K562 (cell line): ENCODE results near the gene BRF1.

ENCODE experiments used
- EHMT2 ChIP-seq: fragments of 450-650 bp; IDR thresholded peaks from 2 replicates; pipeline ENCODE4 v1.6.1; 2018; ENCODE audit warnings: antibody characterized with exemption
- EZH2 ChIP-seq: IDR thresholded peaks from 2 replicates; pipeline ENCODE4 v1.6.1; 2012; ENCODE audit warnings: low read depth, mild to moderate bottlenecking, inconsistent platforms, low read length, borderline replicate concordance
- POLR2A ChIP-seq: fragments of 450-650 bp; conservative IDR thresholded peaks from 2 replicates; pipeline ENCODE4 v1.6.1; 2016
- RBFOX2 ChIP-seq: fragments of 200-400 bp; formaldehyde crosslinking; IDR thresholded peaks from 2 replicates; pipeline ENCODE4 v1.6.1; 2017; ENCODE audit warnings: low read depth, mild to moderate bottlenecking, low read length, moderate library complexity
- ZBTB7A ChIP-seq: IDR thresholded peaks from 2 replicates; pipeline ENCODE4 v1.6.1; 2011; ENCODE audit warnings: low read depth, mild to moderate bottlenecking, low read length, moderate library complexity, borderline replicate concordance; ENCODE audit not compliant: control insufficient read depth
- TF ChIP-seq, protein P1 (sequence below), 3 experiments: IDR thresholded peaks in 2 of 3; conservative IDR thresholded peaks in 1 of 3; 2 replicates each; pipeline ENCODE4 v1.5.1; 2011 to 2012; ENCODE audit warnings: low read length in 3 of 3, mild to moderate bottlenecking in 3 of 3, control low read depth in 2 of 3, improper control_type of control experiment in 1 of 3, inconsistent platforms in 1 of 3, low read depth in 1 of 3, mixed read lengths in 1 of 3, moderate library complexity in 1 of 3; ENCODE audit not compliant: insufficient read depth in 2 of 3

DNA sequence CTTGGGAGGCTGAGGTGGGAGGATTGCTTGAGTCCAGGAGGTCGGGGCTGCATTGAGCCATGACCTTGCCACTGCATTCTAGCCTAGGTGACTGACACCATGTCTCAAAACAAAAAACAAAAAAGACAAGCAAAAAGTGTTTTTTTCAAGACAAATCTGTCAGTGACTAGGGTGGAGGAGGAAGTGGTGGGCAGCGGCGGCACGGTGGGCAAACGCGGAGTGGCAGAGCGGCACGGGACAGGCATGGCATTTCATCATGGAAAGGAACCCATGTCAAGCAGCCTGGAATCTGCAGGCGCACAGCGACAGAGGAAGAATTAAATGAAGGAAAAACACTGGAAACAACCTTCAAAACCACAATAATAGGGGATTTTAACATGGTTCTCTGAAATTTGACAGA is 56.5 kb downstream of the BRF1 start:
- TF ChIP-seq POLR2A (no peak), EHMT2 (no peak), EZH2 (no peak), RBFOX2 (no peak), ZBTB7A (no peak)
- TF ChIP-seq, protein P1, sequence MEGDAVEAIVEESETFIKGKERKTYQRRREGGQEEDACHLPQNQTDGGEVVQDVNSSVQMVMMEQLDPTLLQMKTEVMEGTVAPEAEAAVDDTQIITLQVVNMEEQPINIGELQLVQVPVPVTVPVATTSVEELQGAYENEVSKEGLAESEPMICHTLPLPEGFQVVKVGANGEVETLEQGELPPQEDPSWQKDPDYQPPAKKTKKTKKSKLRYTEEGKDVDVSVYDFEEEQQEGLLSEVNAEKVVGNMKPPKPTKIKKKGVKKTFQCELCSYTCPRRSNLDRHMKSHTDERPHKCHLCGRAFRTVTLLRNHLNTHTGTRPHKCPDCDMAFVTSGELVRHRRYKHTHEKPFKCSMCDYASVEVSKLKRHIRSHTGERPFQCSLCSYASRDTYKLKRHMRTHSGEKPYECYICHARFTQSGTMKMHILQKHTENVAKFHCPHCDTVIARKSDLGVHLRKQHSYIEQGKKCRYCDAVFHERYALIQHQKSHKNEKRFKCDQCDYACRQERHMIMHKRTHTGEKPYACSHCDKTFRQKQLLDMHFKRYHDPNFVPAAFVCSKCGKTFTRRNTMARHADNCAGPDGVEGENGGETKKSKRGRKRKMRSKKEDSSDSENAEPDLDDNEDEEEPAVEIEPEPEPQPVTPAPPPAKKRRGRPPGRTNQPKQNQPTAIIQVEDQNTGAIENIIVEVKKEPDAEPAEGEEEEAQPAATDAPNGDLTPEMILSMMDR (IDR thresholded peaks at IDR 0.05 in 2 of 3, conservative IDR thresholded peaks at IDR 0.05 in 1 of 3; ENCODE audit: insufficient read depth in 2 of 3, low read depth in 1 of 3, low read length in 3 of 3), result no peak
